SK-N-SH (cell line): ENCODE measurements around the gene TSGA10IP. TPM values are rescaled to one million over a fixed set of nuclear protein-coding genes. Genes with fewer than 3 reads are reported as not detected.

ENCODE experiments used
- CTCF ChIA-PET: fragments of 300-600, 350-600 bp; formaldehyde crosslinking; extraction: SDS; loops from one replicate; lab custom pipeline; 2021; lab: Yijun Ruan, JAX
- POLR2A ChIA-PET: fragments of 350-600 bp; sonication (Branson Sonifier 250); formaldehyde crosslinking; extraction: SDS; loops from one replicate; lab custom pipeline; 2020; ENCODE audit warnings: antibody characterized with exemption, inconsistent platforms; lab: Yijun Ruan, JAX
- DNase-seq: peaks from one replicate; pipeline ENCODE4 v3.0.0; 2012
- H2AFZ ChIP-seq: fragments of 200-600 bp; sonication (generic); 2 replicates; pipeline ENCODE4 v1.8.1; 2016; ENCODE audit warnings: antibody characterized with exemption, mild to moderate bottlenecking, low read depth
- H3F3A ChIP-seq: fragments of 200-600 bp; sonication (generic); replicated peaks from 2 replicates; pipeline ENCODE3; 2016; ENCODE audit warnings: antibody characterized with exemption, mild to moderate bottlenecking; ENCODE audit not compliant: insufficient read depth
- H3K27ac ChIP-seq, 2 experiments: fragments of 200-500 bp in 1 of 2; fragments of 200-600 bp in 1 of 2; sonication (Bioruptor generic) in 1 of 2; sonication (generic), shearing (Covaris generic) in 1 of 2; 2 replicates each; pipeline versions ENCODE4 v1.5.1 to v1.6.1; 2014 to 2016; ENCODE audit warnings: low read depth in 2 of 2, inconsistent platforms in 1 of 2, low read length in 1 of 2, mild to moderate bottlenecking in 1 of 2, mixed read lengths in 1 of 2
- H3K27me3 ChIP-seq: fragments of 200-600 bp; sonication (generic), shearing (Covaris generic); 2 replicates; pipeline ENCODE4 v1.6.1; 2016; ENCODE audit warnings: mixed run types; ENCODE audit not compliant: insufficient read depth
- H3K36me3 ChIP-seq, 2 experiments: fragments of 200-500 bp in 1 of 2; fragments of 200-600 bp in 1 of 2; sonication (Bioruptor generic) in 1 of 2; sonication (generic) in 1 of 2; replicated peaks in 1 of 2; 2 replicates each; pipeline versions ENCODE3 to v1.5.1; 2014 to 2016; ENCODE audit warnings: low read length in 1 of 2, mild to moderate bottlenecking in 1 of 2; ENCODE audit not compliant: insufficient read depth in 2 of 2, control insufficient read depth in 1 of 2
- H3K4me1 ChIP-seq, 2 experiments: fragments of 200-500 bp in 1 of 2; fragments of 200-600 bp in 1 of 2; sonication (Bioruptor generic) in 1 of 2; sonication (generic), shearing (Covaris generic) in 1 of 2; 2 replicates each; pipeline versions ENCODE4 v1.5.1 to v1.6.1; 2014 to 2016; ENCODE audit warnings: low read depth in 1 of 2, low read length in 1 of 2, mixed run types in 1 of 2; ENCODE audit not compliant: insufficient read depth in 2 of 2, control insufficient read depth in 1 of 2
- H3K4me2 ChIP-seq: fragments of 200-600 bp; sonication (generic), shearing (Covaris generic); 2 replicates; pipeline ENCODE4 v1.6.1; 2017; ENCODE audit warnings: mixed run types
- H3K4me3 ChIP-seq, 2 experiments: fragments of 200-500 bp in 1 of 2; fragments of 200-600 bp in 1 of 2; sonication (Bioruptor generic) in 1 of 2; sonication (generic), shearing (Covaris generic) in 1 of 2; 2 replicates each; pipeline versions ENCODE4 v1.5.1 to v1.8.1; 2014 to 2016; ENCODE audit warnings: low read depth in 2 of 2, inconsistent platforms in 1 of 2, low read length in 1 of 2, mild to moderate bottlenecking in 1 of 2, mixed read lengths in 1 of 2, moderate library complexity in 1 of 2
- H3K79me2 ChIP-seq: fragments of 200-600 bp; sonication (generic); 2 replicates; pipeline ENCODE4 v1.8.1; 2017; ENCODE audit warnings: mild to moderate bottlenecking; ENCODE audit not compliant: insufficient read depth
- H3K9ac ChIP-seq: fragments of 200-600 bp; sonication (generic); 2 replicates; pipeline ENCODE4 v1.6.1; 2017; ENCODE audit warnings: mixed run types
- H3K9me2 ChIP-seq: fragments of 200-600 bp; sonication (generic); 2 replicates; pipeline ENCODE4 v1.6.1; 2017; ENCODE audit warnings: mixed run types
- H3K9me3 ChIP-seq: fragments of 200-600 bp; sonication (generic); 2 replicates; pipeline ENCODE4 v1.6.1; 2017; ENCODE audit warnings: mixed run types, mild to moderate bottlenecking, moderate library complexity
- H4K20me1 ChIP-seq: fragments of 200-600 bp; sonication (generic); 2 replicates; pipeline ENCODE4 v1.6.1; 2017; ENCODE audit warnings: mild to moderate bottlenecking, mixed run types; ENCODE audit not compliant: insufficient read depth
- CHD2 ChIP-seq: fragments of 150-350 bp; IDR thresholded peaks from 2 replicates; pipeline ENCODE4 v1.6.1; 2018; ENCODE audit warnings: low read length; ENCODE audit not compliant: partially characterized antibody
- EZH2phosphoT487 ChIP-seq: fragments of 200-600 bp; sonication (generic); IDR thresholded peaks from 2 replicates; pipeline ENCODE4 v1.6.1; 2017; ENCODE audit warnings: low read depth, mixed run types, mild to moderate bottlenecking, antibody characterized with exemption, moderate library complexity, borderline replicate concordance
- FOXJ3 ChIP-seq: sonication (generic); formaldehyde crosslinking; IDR thresholded peaks from 2 replicates; pipeline ENCODE4 v1.5.1; 2020; ENCODE audit warnings: mild to moderate bottlenecking, missing genetic modification reagents
- GATA2 ChIP-seq: sonication (generic); formaldehyde crosslinking; IDR thresholded peaks from 2 replicates; pipeline ENCODE4 v1.5.0; 2020; ENCODE audit warnings: mild to moderate bottlenecking, missing genetic modification reagents
- MXI1 ChIP-seq: IDR thresholded peaks from 2 replicates; pipeline ENCODE4 v1.6.1; 2012; ENCODE audit warnings: mild to moderate bottlenecking, low read depth, low read length, improper control_type of control experiment
- NFIC ChIP-seq: IDR thresholded peaks from 2 replicates; pipeline ENCODE4 v1.4.0; 2012; ENCODE audit warnings: borderline replicate concordance
- POLR2AphosphoS5 ChIP-seq: IDR thresholded peaks from 2 replicates; pipeline ENCODE4 v1.6.1; 2012; ENCODE audit warnings: low read depth, low read length
- RCOR1 ChIP-seq: fragments of 150-350 bp; IDR thresholded peaks from 2 replicates; pipeline ENCODE4 v1.6.1; 2017; ENCODE audit warnings: antibody characterized with exemption, low read length
- RFX5 ChIP-seq: IDR thresholded peaks from 2 replicates; pipeline ENCODE4 v1.6.1; 2012; ENCODE audit warnings: mild to moderate bottlenecking, improper control_type of control experiment, low read length
- RXRA ChIP-seq: IDR thresholded peaks from 2 replicates; pipeline ENCODE4 v1.4.0; 2012; ENCODE audit warnings: low read depth, mild to moderate bottlenecking, borderline replicate concordance
- SIN3A ChIP-seq: IDR thresholded peaks from 2 replicates; pipeline ENCODE4 v1.6.1; 2012; ENCODE audit warnings: low read depth, mild to moderate bottlenecking, low read length, moderate library complexity, borderline replicate concordance
- SMC3 ChIP-seq: IDR thresholded peaks from 2 replicates; pipeline ENCODE4 v1.6.1; 2012; ENCODE audit warnings: low read depth, low read length, improper control_type of control experiment
- TAF1 ChIP-seq: IDR thresholded peaks from 2 replicates; pipeline ENCODE4 v1.6.1; 2012; ENCODE audit warnings: low read depth, mild to moderate bottlenecking, low read length, moderate library complexity, borderline replicate concordance
- TCF12 ChIP-seq: IDR thresholded peaks from 2 replicates; pipeline ENCODE4 v1.4.0; 2012
- TEAD4 ChIP-seq: IDR thresholded peaks from 2 replicates; pipeline ENCODE4 v1.4.0; 2012; ENCODE audit warnings: mild to moderate bottlenecking, borderline replicate concordance; ENCODE audit not compliant: insufficient read depth
- YY1 ChIP-seq: IDR thresholded peaks from 2 replicates; pipeline ENCODE4 v1.4.0; 2012; ENCODE audit warnings: low read depth, mild to moderate bottlenecking
- WGBS: methylation state at CpG from one replicate; pipeline ENCODE4 v1.1.6; 2017; ENCODE audit warnings: low lambda C conversion rate; 5-methylcytosine and 5-hydroxymethylcytosine counted together
- polyA plus RNA-seq, 3 experiments: library from polyadenylated mRNA; depleted of rRNA; stranded (reverse); fragments of >200 nt; gene quantifications; 2 replicates each; pipeline ENCODE4 v1.2.3, GENCODE V29; 2012
- TF ChIP-seq, protein P1 (sequence below): IDR thresholded peaks from 2 replicates; pipeline ENCODE4 v1.6.1; 2012; ENCODE audit warnings: mild to moderate bottlenecking, low read depth, low read length, moderate library complexity
- TF ChIP-seq, protein P2 (sequence below): IDR thresholded peaks from 2 replicates; pipeline ENCODE4 v1.4.0; 2012; ENCODE audit warnings: low read depth, borderline replicate concordance
- TF ChIP-seq, protein P3 (sequence below): fragments of 150-350 bp; IDR thresholded peaks from 2 replicates; pipeline ENCODE4 v1.6.1; 2017; ENCODE audit warnings: antibody characterized with exemption, low read length, low read depth, borderline replicate concordance

TSGA10IP gene
- polyA plus RNA-seq, 1 of the 3 experiments (the other 2 are of a cell fraction) = not detected

DNA sequence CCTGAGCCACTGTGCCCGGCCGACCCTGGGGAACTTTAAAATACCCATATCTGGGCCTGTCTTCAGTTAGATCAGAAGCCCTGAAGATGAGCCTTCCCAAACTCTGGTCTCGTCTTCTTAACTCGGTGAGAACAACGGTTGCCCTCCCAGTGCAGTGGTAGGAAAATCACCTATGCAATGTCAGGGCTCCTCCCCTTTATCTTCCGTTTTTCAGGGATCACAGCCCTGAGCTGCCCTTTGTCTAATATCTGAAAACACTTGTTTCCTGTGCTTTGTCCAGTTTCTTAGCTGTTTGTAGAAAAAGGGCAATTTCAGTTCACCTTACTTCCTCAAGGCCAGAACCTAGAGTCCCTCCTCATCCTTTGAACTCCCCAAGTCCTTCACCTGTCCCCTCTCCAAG is 16.6 kb upstream of the TSGA10IP start:
- no peak overlapping the region for H3K4me3 ChIP-seq
- H3K4me1 ChIP-seq = peaks cover 0 to 10% of the 10 kb centered on the region in 2 experiments; a peak in 2 of 4 replicates
- POLR2A ChIA-PET = no interaction called here
- H3K9me2 ChIP-seq = no peaks in the 10 kb centered on the region
- TF ChIP-seq CHD2 (no peak), SMC3 (no peak), TEAD4 (no peak), RCOR1 (no peak)
- TF ChIP-seq, protein P1, sequence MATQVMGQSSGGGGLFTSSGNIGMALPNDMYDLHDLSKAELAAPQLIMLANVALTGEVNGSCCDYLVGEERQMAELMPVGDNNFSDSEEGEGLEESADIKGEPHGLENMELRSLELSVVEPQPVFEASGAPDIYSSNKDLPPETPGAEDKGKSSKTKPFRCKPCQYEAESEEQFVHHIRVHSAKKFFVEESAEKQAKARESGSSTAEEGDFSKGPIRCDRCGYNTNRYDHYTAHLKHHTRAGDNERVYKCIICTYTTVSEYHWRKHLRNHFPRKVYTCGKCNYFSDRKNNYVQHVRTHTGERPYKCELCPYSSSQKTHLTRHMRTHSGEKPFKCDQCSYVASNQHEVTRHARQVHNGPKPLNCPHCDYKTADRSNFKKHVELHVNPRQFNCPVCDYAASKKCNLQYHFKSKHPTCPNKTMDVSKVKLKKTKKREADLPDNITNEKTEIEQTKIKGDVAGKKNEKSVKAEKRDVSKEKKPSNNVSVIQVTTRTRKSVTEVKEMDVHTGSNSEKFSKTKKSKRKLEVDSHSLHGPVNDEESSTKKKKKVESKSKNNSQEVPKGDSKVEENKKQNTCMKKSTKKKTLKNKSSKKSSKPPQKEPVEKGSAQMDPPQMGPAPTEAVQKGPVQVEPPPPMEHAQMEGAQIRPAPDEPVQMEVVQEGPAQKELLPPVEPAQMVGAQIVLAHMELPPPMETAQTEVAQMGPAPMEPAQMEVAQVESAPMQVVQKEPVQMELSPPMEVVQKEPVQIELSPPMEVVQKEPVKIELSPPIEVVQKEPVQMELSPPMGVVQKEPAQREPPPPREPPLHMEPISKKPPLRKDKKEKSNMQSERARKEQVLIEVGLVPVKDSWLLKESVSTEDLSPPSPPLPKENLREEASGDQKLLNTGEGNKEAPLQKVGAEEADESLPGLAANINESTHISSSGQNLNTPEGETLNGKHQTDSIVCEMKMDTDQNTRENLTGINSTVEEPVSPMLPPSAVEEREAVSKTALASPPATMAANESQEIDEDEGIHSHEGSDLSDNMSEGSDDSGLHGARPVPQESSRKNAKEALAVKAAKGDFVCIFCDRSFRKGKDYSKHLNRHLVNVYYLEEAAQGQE = no peak
- no peaks in the 10 kb centered on the region for H4K20me1 ChIP-seq
- no peaks in the 10 kb centered on the region for H3K27me3 ChIP-seq
- no peaks in the 10 kb centered on the region for H3K9me3 ChIP-seq
- H3K36me3 ChIP-seq = peaks cover 0 to 9% of the 10 kb centered on the region in 2 experiments
- no peak overlapping the region for H2AFZ ChIP-seq
- no peak for DNase-seq
- H3K9ac ChIP-seq = no peak overlapping the region
- 85% methylated on average over 6 of the region's 6 CpGs for WGBS
- CTCF ChIA-PET = no interaction called here
- no peak overlapping the region for H3K27ac ChIP-seq
- no peak overlapping the region for H3K4me2 ChIP-seq
- H3K79me2 ChIP-seq = no peaks in the 10 kb centered on the region
- H3F3A ChIP-seq = peaks cover 20% of the 10 kb centered on the region

DNA sequence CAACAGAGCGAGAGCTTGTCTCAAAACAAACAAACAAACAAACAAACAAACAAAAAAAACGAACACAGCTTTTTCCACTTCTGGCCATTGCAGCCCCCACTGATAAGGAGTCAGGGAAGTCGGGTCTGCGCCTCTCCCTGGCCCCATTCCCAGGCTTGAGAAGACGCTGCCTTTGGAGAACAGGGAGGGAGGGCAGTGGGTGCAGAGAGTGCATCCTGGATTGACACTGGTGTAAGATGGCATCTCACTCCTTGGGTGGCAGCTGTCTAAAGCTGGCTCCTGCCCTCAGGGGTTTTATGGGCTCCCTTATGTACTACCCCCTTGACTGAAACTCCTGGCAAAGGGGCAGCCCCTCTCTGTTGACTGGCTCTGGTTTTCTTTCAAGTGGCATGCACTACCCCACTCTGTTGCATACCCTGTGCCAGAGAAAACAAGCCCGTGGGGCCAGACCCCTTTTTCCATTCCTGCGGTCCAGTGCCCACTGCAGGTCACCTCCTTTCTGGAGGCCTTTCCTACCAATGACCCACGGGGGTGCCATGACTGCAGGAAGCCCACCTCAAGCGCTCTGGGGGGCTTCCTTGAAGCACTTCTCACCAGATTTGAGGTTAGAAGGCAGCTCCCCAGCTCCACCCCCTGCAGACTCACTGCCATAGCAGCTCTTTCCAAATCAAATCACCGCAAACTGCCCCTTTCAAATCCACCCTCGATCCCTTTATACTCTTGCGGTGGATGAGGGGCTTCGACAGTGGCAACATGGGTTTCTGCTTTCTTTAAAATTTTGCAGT is 13.3 kb upstream of the TSGA10IP start:
- peaks cover 0 to 5% of the 10 kb centered on the region in 2 experiments for H3K36me3 ChIP-seq
- H4K20me1 ChIP-seq = no peaks in the 10 kb centered on the region
- H3K4me3 ChIP-seq = no peak overlapping the region
- no peak overlapping the region for H3K9ac ChIP-seq
- H3K4me1 ChIP-seq = peaks cover 0 to 3% of the 10 kb centered on the region in 2 experiments; a peak in 1 of 4 replicates
- no peak for DNase-seq
- POLR2A ChIA-PET = no interaction called here
- H3K9me2 ChIP-seq = no peaks in the 10 kb centered on the region
- no peak overlapping the region for H2AFZ ChIP-seq
- no peaks in the 10 kb centered on the region for H3K27me3 ChIP-seq
- CTCF ChIA-PET = interaction anchor here (0.6 to 4.0 kb wide), 7 partner anchors 9 to 728 kb away, joined by 3 to 22 read pairs (median 4); partner anchors contain the start of genes CCDC85B and FIBP
- H3K27ac ChIP-seq = no peak overlapping the region
- H3K9me3 ChIP-seq = no peaks in the 10 kb centered on the region
- H3K4me2 ChIP-seq = no peak overlapping the region
- H3F3A ChIP-seq = peaks cover 9% of the 10 kb centered on the region
- H3K79me2 ChIP-seq = no peaks in the 10 kb centered on the region
- WGBS = 79% methylated on average over 13 of the region's 13 CpGs
- TF ChIP-seq CHD2 (no peak), MXI1 (no peak), YY1 (no peak), FOXJ3 (CRISPR knock-in tag) (no peak), TCF12 (no peak), NFIC (no peak), POLR2AphosphoS5 (no peak), RFX5 (no peak), RXRA (no peak), SIN3A (no peak), EZH2phosphoT487 (no peak), TAF1 (no peak), RCOR1 (no peak), GATA2 (CRISPR knock-in tag) (no peak)
- TF ChIP-seq, protein P2, sequence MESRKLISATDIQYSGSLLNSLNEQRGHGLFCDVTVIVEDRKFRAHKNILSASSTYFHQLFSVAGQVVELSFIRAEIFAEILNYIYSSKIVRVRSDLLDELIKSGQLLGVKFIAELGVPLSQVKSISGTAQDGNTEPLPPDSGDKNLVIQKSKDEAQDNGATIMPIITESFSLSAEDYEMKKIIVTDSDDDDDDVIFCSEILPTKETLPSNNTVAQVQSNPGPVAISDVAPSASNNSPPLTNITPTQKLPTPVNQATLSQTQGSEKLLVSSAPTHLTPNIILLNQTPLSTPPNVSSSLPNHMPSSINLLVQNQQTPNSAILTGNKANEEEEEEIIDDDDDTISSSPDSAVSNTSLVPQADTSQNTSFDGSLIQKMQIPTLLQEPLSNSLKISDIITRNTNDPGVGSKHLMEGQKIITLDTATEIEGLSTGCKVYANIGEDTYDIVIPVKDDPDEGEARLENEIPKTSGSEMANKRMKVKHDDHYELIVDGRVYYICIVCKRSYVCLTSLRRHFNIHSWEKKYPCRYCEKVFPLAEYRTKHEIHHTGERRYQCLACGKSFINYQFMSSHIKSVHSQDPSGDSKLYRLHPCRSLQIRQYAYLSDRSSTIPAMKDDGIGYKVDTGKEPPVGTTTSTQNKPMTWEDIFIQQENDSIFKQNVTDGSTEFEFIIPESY = no peak
- TF ChIP-seq, protein P3, sequence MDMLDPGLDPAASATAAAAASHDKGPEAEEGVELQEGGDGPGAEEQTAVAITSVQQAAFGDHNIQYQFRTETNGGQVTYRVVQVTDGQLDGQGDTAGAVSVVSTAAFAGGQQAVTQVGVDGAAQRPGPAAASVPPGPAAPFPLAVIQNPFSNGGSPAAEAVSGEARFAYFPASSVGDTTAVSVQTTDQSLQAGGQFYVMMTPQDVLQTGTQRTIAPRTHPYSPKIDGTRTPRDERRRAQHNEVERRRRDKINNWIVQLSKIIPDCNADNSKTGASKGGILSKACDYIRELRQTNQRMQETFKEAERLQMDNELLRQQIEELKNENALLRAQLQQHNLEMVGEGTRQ = no peak
